Mesendoderm (in vitro differentiated cells): Measurements from ENCODE around the gene PHLPP2.

ENCODE experiments used
- DNase-seq: peaks from one replicate; pipeline ENCODE4 v3.0.0; 2013
- H2AK5ac ChIP-seq: 2 replicates; pipeline ENCODE4 v1.6.1; 2013; ENCODE audit warnings: low read length, inconsistent platforms
- H2BK120ac ChIP-seq: 2 replicates; pipeline ENCODE4 v1.6.1; 2013; ENCODE audit warnings: low read depth, mild to moderate bottlenecking, low read length, moderate library complexity, mixed read lengths
- H2BK15ac ChIP-seq: replicated peaks from 2 replicates; pipeline ENCODE4 v1.6.1; 2013; ENCODE audit warnings: low read depth, mild to moderate bottlenecking, moderate library complexity
- H2BK5ac ChIP-seq: 2 replicates; pipeline ENCODE4 v1.6.1; 2013; ENCODE audit warnings: low read length, inconsistent platforms
- H3K18ac ChIP-seq: 2 replicates; pipeline ENCODE4 v1.6.1; 2013; ENCODE audit warnings: mild to moderate bottlenecking, low read length, mixed read lengths
- H3K23ac ChIP-seq: one replicate; pipeline ENCODE4 v1.6.1; 2013; ENCODE audit warnings: low read length
- H3K27ac ChIP-seq: 2 replicates; pipeline ENCODE4 v1.5.1; 2013; ENCODE audit warnings: low read depth, mild to moderate bottlenecking, inconsistent platforms, low read length, moderate library complexity
- H3K27me3 ChIP-seq: 2 replicates; pipeline ENCODE4 v1.6.1; 2013; ENCODE audit warnings: low read length, control low read depth, mild to moderate bottlenecking, inconsistent platforms; ENCODE audit not compliant: insufficient read depth, poor library complexity
- H3K36me3 ChIP-seq: 2 replicates; pipeline ENCODE4 v1.6.1; 2013; ENCODE audit warnings: low read length, inconsistent platforms; ENCODE audit not compliant: control insufficient read depth, insufficient read depth
- H3K4ac ChIP-seq: one replicate; pipeline ENCODE4 v1.6.1; 2013; ENCODE audit warnings: low read depth, mild to moderate bottlenecking, low read length, moderate library complexity
- H3K4me1 ChIP-seq: 2 replicates; pipeline ENCODE4 v1.6.1; 2013; ENCODE audit warnings: low read depth, low read length, inconsistent platforms; ENCODE audit not compliant: control insufficient read depth
- H3K4me2 ChIP-seq: 2 replicates; pipeline ENCODE4 v1.6.1; 2013; ENCODE audit warnings: low read length
- H3K4me3 ChIP-seq: 2 replicates; pipeline ENCODE4 v1.5.1; 2013; ENCODE audit warnings: mild to moderate bottlenecking, low read length
- H3K56ac ChIP-seq: one replicate; pipeline ENCODE4 v1.6.1; 2013; ENCODE audit warnings: low read length
- H3K79me1 ChIP-seq: 2 replicates; pipeline ENCODE4 v1.6.1; 2013; ENCODE audit warnings: low read length, inconsistent platforms
- H3K79me2 ChIP-seq: 2 replicates; pipeline ENCODE4 v1.6.1; 2013; ENCODE audit warnings: mild to moderate bottlenecking, low read length; ENCODE audit not compliant: control insufficient read depth, insufficient read depth
- H3K9ac ChIP-seq: 2 replicates; pipeline ENCODE4 v1.6.1; 2013; ENCODE audit warnings: low read length, inconsistent platforms
- H4K5ac ChIP-seq: one replicate; pipeline ENCODE4 v1.6.1; 2013; ENCODE audit warnings: low read length
- H4K8ac ChIP-seq: one replicate; pipeline ENCODE4 v1.6.1; 2013; ENCODE audit warnings: low read depth, mild to moderate bottlenecking, control low read depth, low read length, moderate library complexity
- WGBS: extraction: QIAGEN DNeasy Blood & Tissue Kit; methylation state at CpG from one replicate; pipeline ENCODE4 v1.1.7; 2013; ENCODE audit warnings: low lambda C conversion rate, missing lambda C conversion rate; ENCODE audit not compliant: insufficient coverage; ENCODE audit errors: extremely low coverage; 5-methylcytosine and 5-hydroxymethylcytosine counted together

PHLPP2 gene

GRCh38 chr16:71738855-71739254, 14.4 kb upstream of the PHLPP2 start:
- no peaks in the 10 kb centered on the region for H3K27me3 ChIP-seq
- no peak overlapping the region for H3K56ac ChIP-seq
- no peak overlapping the region for H2AK5ac ChIP-seq
- no peak overlapping the region for H3K4ac ChIP-seq
- H4K8ac ChIP-seq: no peak overlapping the region
- H3K79me1 ChIP-seq: no peaks in the 10 kb centered on the region
- no peak overlapping the region for H4K5ac ChIP-seq
- no CpG with 5 or more reads among the region's 4 CpGs for WGBS
- no peak overlapping the region for H3K4me2 ChIP-seq
- H3K4me3 ChIP-seq: no peak overlapping the region
- H3K27ac ChIP-seq: no peak overlapping the region
- no peak for DNase-seq
- no peaks in the 10 kb centered on the region for H3K4me1 ChIP-seq
- no peak overlapping the region for H3K18ac ChIP-seq
- H3K79me2 ChIP-seq: no peaks in the 10 kb centered on the region
- H2BK5ac ChIP-seq: no peak overlapping the region
- H2BK120ac ChIP-seq: no peak overlapping the region
- H2BK15ac ChIP-seq: no peak overlapping the region
- H3K9ac ChIP-seq: no peak overlapping the region
- H3K36me3 ChIP-seq: peaks cover 5% of the 10 kb centered on the region
- no peak overlapping the region for H3K23ac ChIP-seq

GRCh38 chr16:71737501-71737900, 13.0 kb upstream of the PHLPP2 start:
- Histone ChIP-seq H3K23ac (no peak overlapping the region), H4K5ac (no peak overlapping the region), H3K18ac (no peak overlapping the region), H2BK15ac (no peak overlapping the region), H3K79me1 (no peaks in the 10 kb centered on the region), H3K4ac (no peak overlapping the region), H3K36me3 (peaks cover 6% of the 10 kb centered on the region), H4K8ac (no peak overlapping the region), H3K27ac (no peak overlapping the region), H2AK5ac (no peak overlapping the region), H2BK120ac (no peak overlapping the region), H3K79me2 (no peaks in the 10 kb centered on the region), H3K27me3 (no peaks in the 10 kb centered on the region), H2BK5ac (no peak overlapping the region), H3K9ac (no peak overlapping the region), H3K4me1 (no peaks in the 10 kb centered on the region), H3K56ac (no peak overlapping the region), H3K4me3 (no peak overlapping the region), H3K4me2 (no peak overlapping the region)
- WGBS: no CpG with 5 or more reads among the region's 6 CpGs
- DNase-seq: no peak

GRCh38 chr16:71734511-71734910, 10.0 kb upstream of the PHLPP2 start:
- Histone ChIP-seq H3K9ac (no peak overlapping the region), H3K36me3 (peaks cover 8% of the 10 kb centered on the region), H3K4me2 (no peak overlapping the region), H4K5ac (no peak overlapping the region), H3K79me1 (no peaks in the 10 kb centered on the region), H2BK15ac (no peak overlapping the region), H2AK5ac (no peak overlapping the region), H2BK5ac (no peak overlapping the region), H3K4me1 (no peaks in the 10 kb centered on the region), H3K18ac (no peak overlapping the region), H3K23ac (no peak overlapping the region), H3K4ac (no peak overlapping the region), H2BK120ac (no peak overlapping the region), H3K27ac (no peak overlapping the region), H3K79me2 (no peaks in the 10 kb centered on the region), H3K56ac (no peak overlapping the region), H3K27me3 (no peaks in the 10 kb centered on the region), H3K4me3 (no peak overlapping the region), H4K8ac (no peak overlapping the region)
- WGBS: no CpG with 5 or more reads among the region's 5 CpGs
- DNase-seq: no peak

GRCh38 chr16:71732587-71732986, 8.1 kb upstream of the PHLPP2 start:
- WGBS: no CpG with 5 or more reads among the region's 3 CpGs
- H3K36me3 ChIP-seq: peaks cover 3% of the 10 kb centered on the region
- H4K5ac ChIP-seq: no peak overlapping the region

GRCh38 chr16:71727551-71728324, 3.2 kb upstream of the PHLPP2 start:
- Histone ChIP-seq H4K8ac (no peak overlapping the region), H3K4me2 (no peak overlapping the region), H3K4ac (no peak overlapping the region), H3K4me1 (no peaks in the 10 kb centered on the region), H2BK120ac (no peak overlapping the region), H3K79me1 (no peaks in the 10 kb centered on the region), H3K9ac (no peak overlapping the region), H2AK5ac (no peak overlapping the region), H2BK15ac (no peak overlapping the region), H3K18ac (no peak overlapping the region), H3K56ac (no peak overlapping the region), H3K4me3 (no peak overlapping the region), H3K23ac (no peak overlapping the region), H2BK5ac (no peak overlapping the region), H3K36me3 (peaks cover 1% of the 10 kb centered on the region), H4K5ac (no peak overlapping the region), H3K27ac (no peak overlapping the region), H3K79me2 (no peaks in the 10 kb centered on the region), H3K27me3 (no peaks in the 10 kb centered on the region)
- DNase-seq: no peak
- no CpG with 5 or more reads among the region's 8 CpGs for WGBS

More at GRCh38 chr16:71732587-71732986, 8.1 kb upstream of the PHLPP2 start:
- H3K27me3 ChIP-seq: no peaks in the 10 kb centered on the region
- no peak overlapping the region for H2BK120ac ChIP-seq
- no peak overlapping the region for H2AK5ac ChIP-seq
- H3K27ac ChIP-seq: no peak overlapping the region
- no peak overlapping the region for H3K4ac ChIP-seq
- no peak for DNase-seq
- no peak overlapping the region for H3K9ac ChIP-seq
- no peaks in the 10 kb centered on the region for H3K79me1 ChIP-seq
- no peak overlapping the region for H3K23ac ChIP-seq
- no peak overlapping the region for H3K56ac ChIP-seq
- H2BK15ac ChIP-seq: no peak overlapping the region
- no peak overlapping the region for H2BK5ac ChIP-seq
- no peaks in the 10 kb centered on the region for H3K79me2 ChIP-seq
- H3K4me2 ChIP-seq: no peak overlapping the region
- no peak overlapping the region for H3K4me3 ChIP-seq
- no peak overlapping the region for H4K8ac ChIP-seq
- no peaks in the 10 kb centered on the region for H3K4me1 ChIP-seq
- H3K18ac ChIP-seq: no peak overlapping the region
